Measurements from ENCODE around the gene PPP2R5C.

- TF ChIP-seq ZNF792 (tag by site-specific recombination; IDR thresholded peaks at IDR 0.05) (no peak), CTCF (tag by site-specific recombination; IDR thresholded peaks at IDR 0.05) (no peak), KLF16 (tag by site-specific recombination; IDR thresholded peaks at IDR 0.05) (no peak), ZNF600 (tag by site-specific recombination; IDR thresholded peaks at IDR 0.05) (no peak), ZNF311 (tag by site-specific recombination; IDR thresholded peaks at IDR 0.05; ENCODE audit: borderline replicate concordance) (no peak), REST (tag by site-specific recombination; IDR thresholded peaks at IDR 0.05) (no peak), RBAK (tag by site-specific recombination; IDR thresholded peaks at IDR 0.05) (no peak), ZNF776 (tag by site-specific recombination; IDR thresholded peaks at IDR 0.05; ENCODE audit: borderline replicate concordance) (no peak), ZNF121 (tag by site-specific recombination; IDR thresholded peaks at IDR 0.05) (no peak), KLF8 (tag by site-specific recombination; IDR thresholded peaks at IDR 0.05) (no peak)
- TF ChIP-seq, protein P1, sequence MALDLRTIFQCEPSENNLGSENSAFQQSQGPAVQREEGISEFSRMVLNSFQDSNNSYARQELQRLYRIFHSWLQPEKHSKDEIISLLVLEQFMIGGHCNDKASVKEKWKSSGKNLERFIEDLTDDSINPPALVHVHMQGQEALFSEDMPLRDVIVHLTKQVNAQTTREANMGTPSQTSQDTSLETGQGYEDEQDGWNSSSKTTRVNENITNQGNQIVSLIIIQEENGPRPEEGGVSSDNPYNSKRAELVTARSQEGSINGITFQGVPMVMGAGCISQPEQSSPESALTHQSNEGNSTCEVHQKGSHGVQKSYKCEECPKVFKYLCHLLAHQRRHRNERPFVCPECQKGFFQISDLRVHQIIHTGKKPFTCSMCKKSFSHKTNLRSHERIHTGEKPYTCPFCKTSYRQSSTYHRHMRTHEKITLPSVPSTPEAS (tag by site-specific recombination; IDR thresholded peaks at IDR 0.05), result no peak
- TF ChIP-seq, protein P2, sequence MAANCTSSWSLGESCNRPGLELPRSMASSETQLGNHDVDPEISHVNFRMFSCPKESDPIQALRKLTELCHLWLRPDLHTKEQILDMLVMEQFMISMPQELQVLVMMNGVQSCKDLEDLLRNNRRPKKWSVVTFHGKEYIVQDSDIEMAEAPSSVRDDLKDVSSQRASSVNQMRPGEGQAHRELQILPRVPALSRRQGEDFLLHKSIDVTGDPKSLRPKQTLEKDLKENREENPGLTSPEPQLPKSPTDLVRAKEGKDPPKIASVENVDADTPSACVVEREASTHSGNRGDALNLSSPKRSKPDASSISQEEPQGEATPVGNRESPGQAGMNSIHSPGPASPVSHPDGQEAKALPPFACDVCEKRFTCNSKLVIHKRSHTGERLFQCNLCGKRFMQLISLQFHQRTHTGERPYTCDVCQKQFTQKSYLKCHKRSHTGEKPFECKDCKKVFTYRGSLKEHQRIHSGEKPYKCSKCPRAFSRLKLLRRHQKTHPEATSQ (tag by site-specific recombination; IDR thresholded peaks at IDR 0.05), result no peak
These were observed 211.8 kb downstream of the PPP2R5C start for GRCh38 chr14:101973356-101973755.

All from HEK293 (cell line).